Measurements from ENCODE around the gene VWA3B. TPM values are rescaled to one million over a fixed set of nuclear protein-coding genes. Genes with fewer than 3 reads are reported as not detected.
A peak's percentile ranks its signal among the peaks of the same experiment; 100 is the strongest.

The VWA3B gene
- total RNA-seq, 1 donor from 2014 or later: not detected

- DNase-seq (ENCODE audit: low read depth, low spot score): no peak
- H3K4me3 Mint-ChIP-seq: no peak overlapping the region
- H3K27ac Mint-ChIP-seq (ENCODE audit: unreplicated experiment): no peak overlapping the region
- peaks cover 21% of the 10 kb centered on the region for H3K4me1 Mint-ChIP-seq
- H3K9me3 Mint-ChIP-seq: no peaks in the 10 kb centered on the region
- TF ChIP-seq CTCF (conservative IDR thresholded peaks at IDR 0.05): no peak
- H3K36me3 Mint-ChIP-seq (ENCODE audit: low read depth): no peaks in the 10 kb centered on the region
- no peaks in the 10 kb centered on the region for H3K27me3 Mint-ChIP-seq (ENCODE audit: low read depth)
Measured at GRCh38 chr2:98160554-98160953, 73.6 kb downstream of the VWA3B start.

GRCh38 chr2:98161186-98161585, 74.2 kb downstream of the VWA3B start:
- Mint-ChIP-seq H3K36me3 (ENCODE audit: low read depth) (no peaks in the 10 kb centered on the region), H3K4me1 (peaks cover 19% of the 10 kb centered on the region), H3K27ac (ENCODE audit: unreplicated experiment) (peak overlapping the region; percentile 43), H3K9me3 (no peaks in the 10 kb centered on the region), H3K27me3 (ENCODE audit: low read depth) (no peaks in the 10 kb centered on the region), H3K4me3 (no peak overlapping the region)
- no peak for DNase-seq (ENCODE audit: low read depth, low spot score)
- no peak for TF ChIP-seq CTCF (conservative IDR thresholded peaks at IDR 0.05)

GRCh38 chr2:98164256-98164655, 77.3 kb downstream of the VWA3B start:
- no peaks in the 10 kb centered on the region for H3K36me3 Mint-ChIP-seq (ENCODE audit: low read depth)
- DNase-seq (ENCODE audit: low read depth, low spot score): no peak
- no peaks in the 10 kb centered on the region for H3K27me3 Mint-ChIP-seq (ENCODE audit: low read depth)
- no peak overlapping the region for H3K27ac Mint-ChIP-seq (ENCODE audit: unreplicated experiment)
- H3K9me3 Mint-ChIP-seq: no peaks in the 10 kb centered on the region
- H3K4me3 Mint-ChIP-seq: no peak overlapping the region
- H3K4me1 Mint-ChIP-seq: peaks cover 9% of the 10 kb centered on the region
- no peak for TF ChIP-seq CTCF (conservative IDR thresholded peaks at IDR 0.05)

- Mint-ChIP-seq H3K4me1 (peaks cover 16% of the 10 kb centered on the region), H3K27me3 (ENCODE audit: low read depth) (no peaks in the 10 kb centered on the region), H3K4me3 (no peak overlapping the region), H3K36me3 (ENCODE audit: low read depth) (no peaks in the 10 kb centered on the region), H3K27ac (ENCODE audit: unreplicated experiment) (no peak overlapping the region), H3K9me3 (no peaks in the 10 kb centered on the region)
- no peak for TF ChIP-seq CTCF (conservative IDR thresholded peaks at IDR 0.05)
- no peak for DNase-seq (ENCODE audit: low read depth, low spot score)
Measured at GRCh38 chr2:98165516-98166071, 78.6 kb downstream of the VWA3B start.

GRCh38 chr2:98167916-98168315, 80.9 kb downstream of the VWA3B start:
- Mint-ChIP-seq H3K4me1 (peaks cover 16% of the 10 kb centered on the region), H3K36me3 (ENCODE audit: low read depth) (no peaks in the 10 kb centered on the region)

More at GRCh38 chr2:98167916-98168315, 80.9 kb downstream of the VWA3B start:
- no peak for TF ChIP-seq CTCF (conservative IDR thresholded peaks at IDR 0.05)
- DNase-seq (ENCODE audit: low read depth, low spot score): no peak
- Mint-ChIP-seq H3K27me3 (ENCODE audit: low read depth) (no peaks in the 10 kb centered on the region), H3K4me3 (no peak overlapping the region), H3K9me3 (peaks cover 5% of the 10 kb centered on the region), H3K27ac (ENCODE audit: unreplicated experiment) (no peak overlapping the region)

All from neural crest cell (in vitro differentiated cells).